Adrenal gland (tissue), 12 donors: ENCODE data around the gene NR2F6. TPM values are rescaled to one million over a fixed set of nuclear protein-coding genes. Genes with fewer than 3 reads are reported as not detected.

ENCODE experiments used
- DNase-seq, 7 donors: peaks; one replicate each; pipeline ENCODE4 v3.0.0-alpha.2; 2019 to 2020
- H3K27ac ChIP-seq, 5 donors: fragments of 200-600 bp; sonication (generic) in 4 of 5; 1 replicate in 3 of 5; 2 replicates in 2 of 5; pipeline versions ENCODE4 v1.5.1 to v1.8.0; 2016 to 2020; ENCODE audit warnings: mild to moderate bottlenecking in 1 of 5
- H3K27me3 ChIP-seq: fragments of 200-600 bp; 2 replicates; pipeline ENCODE4 v1.8.0; 2021
- H3K36me3 ChIP-seq, 2 donors: fragments of 200-600 bp; replicated peaks in 1 of 2; 1 replicate in 1 of 2; 2 replicates in 1 of 2; pipeline versions ENCODE4 v1.5.1 to v1.8.0; 2018 to 2022
- H3K4me1 ChIP-seq, 2 donors: fragments of 200-600 bp; replicated peaks in 1 of 2; 1 replicate in 1 of 2; 2 replicates in 1 of 2; pipeline versions ENCODE4 v1.5.1 to v1.8.0; 2018 to 2021
- H3K4me3 ChIP-seq, 4 donors: fragments of 200-600 bp; sonication (generic) in 3 of 4; one replicate each; pipeline ENCODE4 v1.5.1; 2016 to 2018
- H3K9me3 ChIP-seq, 3 donors: fragments of 200-600 bp; sonication (generic) in 1 of 3; replicated peaks in 1 of 3; 1 replicate in 2 of 3; 2 replicates in 1 of 3; pipeline versions ENCODE4 v1.5.1 to v1.8.0; 2016 to 2021
- CTCF ChIP-seq, 6 experiments: fragments of 450-650 bp in 4 of 6; fragments of 200-600 bp in 2 of 6; sonication (generic) in 1 of 6; IDR thresholded peaks; 1 replicate in 5 of 6; 2 replicates in 1 of 6; pipeline versions ENCODE4 v1.5.1 to v1.8.0; 2016 to 2021; ENCODE audit warnings: antibody characterized with exemption in 6 of 6, mild to moderate bottlenecking in 2 of 6, moderate library complexity in 1 of 6
- POLR2A ChIP-seq, 2 donors: fragments of 450-650 bp; IDR thresholded peaks; one replicate each; pipeline ENCODE4 v1.6.1; 2017; ENCODE audit warnings: antibody characterized with exemption in 2 of 2, mild to moderate bottlenecking in 2 of 2, moderate library complexity in 1 of 2
- whole genome bisulfite sequencing, 4 donors: extraction: QIAGEN DNeasy Blood & Tissue Kit in 2 of 4; methylation state at CpG; one replicate each; pipeline versions ENCODE4 v1.1.5 to v1.1.7; 2013 to 2017; 5-methylcytosine and 5-hydroxymethylcytosine counted together
- intact Hi-C, 2 donors: fragments of 100-400 bp; cut with DNase I; formaldehyde crosslinking; loops; one replicate each; pipeline versions ENCODE4 v1.14.1 to v1.15.0; 2022 to 2023
- polyA plus RNA-seq, 3 donors: library from polyadenylated mRNA; stranded (reverse); fragments of 200-250 nt in 2 of 3; fragments of 350-450 nt in 1 of 3; fragmentation: Illumina TruSeq in 1 of 3; extraction: RNeasy Lipid Tissue Mini Kit (QIAGEN cat#74804) in 1 of 3; gene quantifications; one replicate each; pipeline ENCODE4 v1.2.3, GENCODE V29; 2013 to 2014
- total RNA-seq, 9 donors: library from RNA; depleted of rRNA in 4 of 9; stranded (reverse); fragments of >200 nt in 4 of 9; fragments of 120-200 nt in 1 of 9; fragmentation: NEBNext Ultra II Directional in 1 of 9; extraction: Animal tissue kit (Norgen Biotek cat#: 25700) in 1 of 9; gene quantifications; one replicate each; pipeline versions ENCODE4 v1.1.0 to v1.2.4, GENCODE V29; 2013 to 2023
- donor health status: healthy with polysubstance abuse.
- donor health status: Bipolar disorder and iron deficiency.
- donor health status: DM: yes; HTN: yes; CAD: no.
- donor health status: DM: no; HTN: no; CAD: no.
- donor health status: DM: no; HTN: no; CAD: no.
- donor health status: DM: yes; HTN: yes; CAD: no.

The NR2F6 gene
- total and polyA plus RNA-seq, 12 donors = 6.6 to 140 (median 39.8) TPM

DNA sequence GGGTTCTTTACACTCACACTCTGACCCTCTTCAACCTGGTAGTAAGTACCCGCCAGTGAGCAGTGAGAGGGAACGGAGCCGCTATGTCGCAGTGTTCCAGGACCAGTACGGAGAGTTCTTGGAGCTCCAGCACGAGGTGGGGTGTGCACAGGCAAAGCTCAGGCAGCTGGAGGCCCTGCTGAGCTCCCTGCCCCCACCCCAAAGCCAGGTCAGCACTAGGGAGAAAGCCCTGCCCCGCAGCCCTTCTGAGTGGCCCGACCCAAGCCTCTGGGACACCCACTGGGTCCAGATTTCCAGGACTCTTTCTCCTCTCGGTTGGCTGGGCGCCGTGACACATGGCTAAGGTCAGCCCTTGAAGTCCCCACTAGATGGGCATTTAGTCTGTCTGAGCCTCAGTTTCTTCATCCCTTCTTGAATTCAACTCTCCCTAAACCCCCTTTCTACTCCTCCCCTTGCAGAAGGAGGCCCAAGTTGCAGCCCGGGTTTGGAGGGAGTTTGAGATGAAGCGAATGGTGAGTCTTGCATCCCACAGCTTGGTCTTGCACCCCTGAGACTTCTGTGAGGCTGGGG is 17.8 kb downstream of the NR2F6 start:
- H3K27ac ChIP-seq = peak overlapping the region in 1 of 5 donors; percentile 87
- no peaks in the 10 kb centered on the region for H3K9me3 ChIP-seq
- no peak overlapping the region for H3K4me3 ChIP-seq
- peaks cover 0 to 23% of the 10 kb centered on the region in 2 donors for H3K36me3 ChIP-seq
- WGBS, 4 donors = 81 to 91% (median 85%) methylated on average over 10 to 13 of the region's 13 CpGs
- intact Hi-C loops = no loop called here
- TF ChIP-seq POLR2A (IDR thresholded peaks at IDR 0.05) (no peak), CTCF (IDR thresholded peaks at IDR 0.05) (no peak)
- peaks cover 10 to 16% of the 10 kb centered on the region in 2 donors for H3K4me1 ChIP-seq
- peak in 1 of 7 donors; percentile 16 for DNase-seq
- no peaks in the 10 kb centered on the region for H3K27me3 ChIP-seq

GRCh38 chr19:17226002-17226933 is 19.5 kb downstream of the NR2F6 start, which contains the start of gene OCEL1:
TSS of gene OCEL1 (plus strand) at chr19:17226226. CDS start at chr19:17226248, 22 bp downstream.
- Histone ChIP-seq H3K4me1 (peaks cover 10 to 16% of the 10 kb centered on the region in 2 donors), H3K27me3 (no peaks in the 10 kb centered on the region), H3K36me3 (peaks cover 0 to 7% of the 10 kb centered on the region in 2 donors), H3K27ac (peak within 1 kb of the TSS; percentile 84 to 91 (median 85)), H3K9me3 (no peaks in the 10 kb centered on the region), H3K4me3 (peak within 1 kb of the TSS in 2 of 4 donors; percentile 61 to 64)
- DNase-seq = peak; percentile 98 to 100 (median 99)
- TF ChIP-seq CTCF (IDR thresholded peaks at IDR 0.05) (peak in 1 of 6 experiments; percentile 6), POLR2A (IDR thresholded peaks at IDR 0.05) (peak; percentile 28 to 83)
- WGBS, 4 donors = 0% methylated on average over 8 to 90 of the region's 90 CpGs
- intact Hi-C loops = no loop called here

GRCh38 chr19:17225053-17225452 is 20.7 kb downstream of the NR2F6 start:
- intact Hi-C loops = no loop called here
- H3K4me1 ChIP-seq = peaks cover 19 to 22% of the 10 kb centered on the region in 2 donors
- peaks cover 0 to 7% of the 10 kb centered on the region in 2 donors for H3K36me3 ChIP-seq
- H3K9me3 ChIP-seq = no peaks in the 10 kb centered on the region
- no peak for TF ChIP-seq POLR2A (IDR thresholded peaks at IDR 0.05)
- no peak for TF ChIP-seq CTCF (IDR thresholded peaks at IDR 0.05)
- H3K27ac ChIP-seq = no peak overlapping the region
- no peaks in the 10 kb centered on the region for H3K27me3 ChIP-seq
- DNase-seq = no peak
- H3K4me3 ChIP-seq = no peak overlapping the region
- 79 to 85% (median 80%) methylated on average over 10 of the region's 10 CpGs for WGBS, 4 donors

DNA sequence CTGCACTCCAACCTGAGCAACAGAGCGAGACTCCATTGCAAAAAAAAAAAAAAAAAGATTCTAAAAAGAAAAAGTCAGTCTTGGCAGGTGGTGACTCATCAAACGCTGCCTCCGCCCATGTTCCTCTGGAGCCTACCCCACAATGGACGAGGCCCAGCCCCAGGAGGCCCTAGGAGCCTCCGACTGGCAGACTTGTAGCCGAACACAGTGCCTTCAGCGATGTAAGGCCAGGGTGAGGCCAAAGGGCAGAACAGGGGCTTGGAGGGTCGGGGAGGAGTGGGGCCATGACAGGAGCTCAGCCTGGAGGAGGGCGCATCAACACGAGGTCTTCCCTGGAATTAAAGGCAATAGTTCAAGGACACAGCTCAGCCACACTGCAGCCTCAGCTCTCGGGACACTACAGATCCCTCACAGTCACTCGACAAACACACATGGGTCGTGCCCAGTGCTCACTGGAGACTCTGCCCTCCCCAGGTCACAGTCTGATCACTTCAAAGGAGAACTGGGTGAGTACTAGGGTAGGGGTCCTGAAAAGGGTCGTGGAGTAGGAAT is 25.4 kb downstream of the NR2F6 start:
- TF ChIP-seq POLR2A (IDR thresholded peaks at IDR 0.05) (no peak), CTCF (IDR thresholded peaks at IDR 0.05) (no peak)
- H3K27me3 ChIP-seq = no peaks in the 10 kb centered on the region
- H3K27ac ChIP-seq = peak overlapping the region in 4 of 5 donors; percentile 41 to 86 (median 80)
- H3K4me1 ChIP-seq = peaks cover 13% of the 10 kb centered on the region in 2 donors
- H3K4me3 ChIP-seq = peak overlapping the region in 1 of 4 donors; percentile 10
- peak; percentile 65 to 85 (median 83) for DNase-seq
- WGBS, 4 donors = 29 to 32% (median 30%) methylated on average over 11 to 14 of the region's 14 CpGs
- intact Hi-C loops = no loop called here
- peaks cover 0 to 22% of the 10 kb centered on the region in 2 donors for H3K36me3 ChIP-seq
- H3K9me3 ChIP-seq = no peaks in the 10 kb centered on the region
